B cell (primary cell): ENCODE results near the gene KIF16B. TPM values are rescaled to one million over a fixed set of nuclear protein-coding genes. Genes with fewer than 3 reads are reported as not detected.

Source experiments
- ATAC-seq: fragments of 200-7000 bp; cut with Tn5 transposase; one replicate; pipeline ENCODE4 v1.10.0; 2021; ENCODE audit warnings: low read depth, mild to moderate bottlenecking, moderate number of reproducible peaks, moderate library complexity
- CTCF ChIA-PET: fragments of 350-600 bp; sonication (Branson Sonifier 250); formaldehyde crosslinking; loops from one replicate; lab custom pipeline; 2021; ENCODE audit warnings: antibody characterized with exemption, inconsistent platforms; lab: Charles Lee
- POLR2A ChIA-PET: fragments of 350-600 bp; sonication (Branson Sonifier 250); formaldehyde crosslinking; loops from one replicate; lab custom pipeline; 2021; ENCODE audit warnings: antibody characterized with exemption; lab: Charles Lee
- DNase-seq: peaks from one replicate; pipeline ENCODE4 v3.0.0; 2013
- H2AFZ ChIP-seq: 2 replicates; pipeline ENCODE4 v1.6.1; 2012; ENCODE audit warnings: mild to moderate bottlenecking, low read depth, low read length; ENCODE audit not compliant: insufficient read depth, poor library complexity, severe bottlenecking
- H3K27ac ChIP-seq, 2 donors: 1 replicate in 1 of 2; 2 replicates in 1 of 2; pipeline ENCODE4 v1.5.1; 2012 to 2013; ENCODE audit warnings: low read length in 2 of 2, mild to moderate bottlenecking in 2 of 2, moderate library complexity in 1 of 2
- H3K27me3 ChIP-seq, 4 experiments: fragments of 200-600 bp in 1 of 4; sonication (generic) in 1 of 4; replicated peaks in 1 of 4; 1 replicate in 2 of 4; 2 replicates in 2 of 4; pipeline versions ENCODE4 v1.6.1 to v1.7.0; 2013 to 2016; ENCODE audit warnings: low read length in 3 of 4, mild to moderate bottlenecking in 2 of 4, mixed read lengths in 1 of 4, moderate library complexity in 1 of 4; ENCODE audit not compliant: insufficient read depth in 4 of 4, control insufficient read depth in 3 of 4; ENCODE audit errors: control extremely low read depth in 1 of 4
- H3K36me3 ChIP-seq, 2 experiments: replicated peaks in 1 of 2; 1 replicate in 1 of 2; 2 replicates in 1 of 2; pipeline versions ENCODE4 v1.6.1 to v1.7.1; 2013; ENCODE audit warnings: low read length in 1 of 2; ENCODE audit not compliant: insufficient read depth in 2 of 2, control insufficient read depth in 1 of 2; ENCODE audit errors: control extremely low read depth in 1 of 2, extremely low read depth in 1 of 2
- H3K4me1 ChIP-seq, 2 donors: fragments of 200-600 bp in 1 of 2; sonication (generic) in 1 of 2; 1 replicate in 1 of 2; 2 replicates in 1 of 2; pipeline versions ENCODE4 v1.5.1 to v1.6.1; 2013 to 2017; ENCODE audit warnings: low read length in 2 of 2; ENCODE audit not compliant: control insufficient read depth in 2 of 2, insufficient read depth in 2 of 2
- H3K4me2 ChIP-seq: replicated peaks from 2 replicates; pipeline ENCODE3; 2012; ENCODE audit warnings: mild to moderate bottlenecking, low read depth, low read length; ENCODE audit not compliant: poor library complexity, severe bottlenecking
- H3K4me3 ChIP-seq, 5 experiments: fragments of 200-600 bp in 1 of 5; sonication (generic) in 1 of 5; 1 replicate in 3 of 5; 2 replicates in 2 of 5; pipeline versions ENCODE4 v1.5.1 to v1.7.0; 2011 to 2016; ENCODE audit warnings: low read length in 4 of 5, mild to moderate bottlenecking in 4 of 5, low read depth in 2 of 5, control low read depth in 1 of 5, moderate library complexity in 1 of 5; ENCODE audit not compliant: insufficient read depth in 1 of 5; ENCODE audit errors: control extremely low read depth in 1 of 5, extremely low read depth in 1 of 5
- H3K79me2 ChIP-seq: fragments of 200-600 bp; sonication (generic); one replicate; pipeline ENCODE4 v1.6.0; 2016; ENCODE audit warnings: low read length; ENCODE audit not compliant: control insufficient read depth, insufficient read depth
- H3K9ac ChIP-seq: fragments of 200-600 bp; sonication (generic); 2 replicates; pipeline ENCODE4 v1.6.1; 2017; ENCODE audit warnings: mild to moderate bottlenecking, low read length, moderate library complexity
- H3K9me3 ChIP-seq, 3 donors: one replicate each; pipeline versions ENCODE4 v1.6.1 to v1.7.1; 2013; ENCODE audit warnings: low read length in 2 of 3; ENCODE audit not compliant: control insufficient read depth in 2 of 3, insufficient read depth in 1 of 3; ENCODE audit errors: control extremely low read depth in 1 of 3
- H4K20me1 ChIP-seq: 2 replicates; pipeline ENCODE4 v1.6.0; 2012; ENCODE audit warnings: mild to moderate bottlenecking, low read length; ENCODE audit not compliant: insufficient read depth, control insufficient read depth, poor library complexity, severe bottlenecking
- H3K27ac Mint-ChIP-seq: one replicate; pipeline ENCODE4 v1.8.0; 2021; ENCODE audit warnings: mixed read lengths
- H3K27me3 Mint-ChIP-seq: one replicate; pipeline ENCODE4 v1.8.0; 2021; ENCODE audit warnings: mixed read lengths
- H3K4me1 Mint-ChIP-seq: one replicate; pipeline ENCODE4 v1.8.0; 2021; ENCODE audit warnings: mixed read lengths
- H3K4me3 Mint-ChIP-seq: one replicate; pipeline ENCODE4 v1.8.0; 2021; ENCODE audit warnings: mixed read lengths
- H3K9me3 Mint-ChIP-seq: one replicate; pipeline ENCODE4 v1.8.0; 2022; ENCODE audit warnings: mixed read lengths; ENCODE audit not compliant: insufficient read depth
- EZH2 ChIP-seq: IDR thresholded peaks from 2 replicates; pipeline ENCODE4 v1.6.1; 2012; ENCODE audit warnings: borderline replicate concordance, low read depth, mild to moderate bottlenecking, moderate library complexity, low read length; ENCODE audit not compliant: insufficient read depth, poor library complexity, severe bottlenecking
- WGBS: methylation state at CpG from one replicate; pipeline ENCODE4 v1.1.5; 2013; ENCODE audit warnings: missing lambda C conversion rate; ENCODE audit not compliant: insufficient coverage; 5-methylcytosine and 5-hydroxymethylcytosine counted together
- intact Hi-C: fragments of 100-400 bp; cut with micrococcal nuclease; formaldehyde crosslinking; loops from one replicate; pipeline ENCODE4 v1.10.0; 2022
- polyA plus RNA-seq: library from polyadenylated mRNA; depleted of rRNA; stranded (reverse); fragments of >200 nt; gene quantifications from 2 replicates; pipeline ENCODE4 v1.2.3, GENCODE V29; 2012
- total RNA-seq, 2 donors: library from RNA; stranded (reverse); fragments of 120-200 nt in 1 of 2; gene quantifications; 1 replicate in 1 of 2; 2 replicates in 1 of 2; pipeline versions ENCODE4 v1.2.3 to v1.2.4, GENCODE V29; 2013 to 2022
- TF ChIP-seq, protein P1 (sequence below): fragments of 200-600 bp; IDR thresholded peaks from one replicate; pipeline ENCODE4 v1.8.0; 2022; ENCODE audit warnings: antibody characterized with exemption, mild to moderate bottlenecking

The KIF16B gene
- total and polyA plus RNA-seq, 2 donors (not counting 1 experiment from before 2014, with no cell fraction given): 4.5 to 13.0 TPM

DNA sequence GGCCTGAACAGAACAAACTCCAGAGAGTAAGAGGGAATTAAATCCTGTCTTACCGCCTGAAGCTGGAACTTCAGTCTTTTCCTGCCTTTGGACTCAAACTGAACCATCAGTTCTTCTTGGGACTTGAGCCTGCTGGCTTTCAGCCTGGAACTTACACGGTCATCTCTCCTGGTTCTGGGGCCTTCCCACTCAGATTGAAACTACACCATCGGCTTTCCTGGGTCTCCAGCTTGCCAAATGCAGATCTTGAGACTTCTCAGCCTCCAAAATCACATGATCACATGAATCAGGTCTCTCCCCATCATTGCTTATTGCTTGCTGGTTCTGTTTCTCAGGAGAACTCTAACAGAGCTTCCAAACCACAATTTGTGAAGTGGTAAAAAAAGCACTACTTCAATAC, 276.3 kb downstream of the KIF16B start:
- 90% methylated on average over 3 of the region's 3 CpGs for WGBS
- TF ChIP-seq, protein P1, sequence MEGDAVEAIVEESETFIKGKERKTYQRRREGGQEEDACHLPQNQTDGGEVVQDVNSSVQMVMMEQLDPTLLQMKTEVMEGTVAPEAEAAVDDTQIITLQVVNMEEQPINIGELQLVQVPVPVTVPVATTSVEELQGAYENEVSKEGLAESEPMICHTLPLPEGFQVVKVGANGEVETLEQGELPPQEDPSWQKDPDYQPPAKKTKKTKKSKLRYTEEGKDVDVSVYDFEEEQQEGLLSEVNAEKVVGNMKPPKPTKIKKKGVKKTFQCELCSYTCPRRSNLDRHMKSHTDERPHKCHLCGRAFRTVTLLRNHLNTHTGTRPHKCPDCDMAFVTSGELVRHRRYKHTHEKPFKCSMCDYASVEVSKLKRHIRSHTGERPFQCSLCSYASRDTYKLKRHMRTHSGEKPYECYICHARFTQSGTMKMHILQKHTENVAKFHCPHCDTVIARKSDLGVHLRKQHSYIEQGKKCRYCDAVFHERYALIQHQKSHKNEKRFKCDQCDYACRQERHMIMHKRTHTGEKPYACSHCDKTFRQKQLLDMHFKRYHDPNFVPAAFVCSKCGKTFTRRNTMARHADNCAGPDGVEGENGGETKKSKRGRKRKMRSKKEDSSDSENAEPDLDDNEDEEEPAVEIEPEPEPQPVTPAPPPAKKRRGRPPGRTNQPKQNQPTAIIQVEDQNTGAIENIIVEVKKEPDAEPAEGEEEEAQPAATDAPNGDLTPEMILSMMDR: no peak
- no peak for TF ChIP-seq EZH2
- Histone ChIP-seq H2AFZ (no peak overlapping the region), H3K79me2 (no peaks in the 10 kb centered on the region), H3K9ac (no peak overlapping the region), H3K4me1 (no peaks in the 10 kb centered on the region), H3K27me3 (no peaks in the 10 kb centered on the region), H3K27ac (no peak overlapping the region), H3K4me2 (no peak overlapping the region), H3K9me3 (peaks cover under 1 to 4% (median under 1%) of the 10 kb centered on the region in 3 donors), H3K36me3 (no peaks in the 10 kb centered on the region), H4K20me1 (no peaks in the 10 kb centered on the region), H3K4me3 (no peak overlapping the region)
- intact Hi-C loops: no loop called here
- Mint-ChIP-seq H3K4me1 (no peaks in the 10 kb centered on the region), H3K4me3 (no peak overlapping the region), H3K27ac (no peak overlapping the region), H3K9me3 (peaks cover 2% of the 10 kb centered on the region), H3K27me3 (no peaks in the 10 kb centered on the region)
- CTCF ChIA-PET: no interaction called here
- POLR2A ChIA-PET: no interaction called here
- no peak for DNase-seq
- no peak for ATAC-seq

GRCh38 chr20:16295534-16295933, 277.7 kb downstream of the KIF16B start:
- no peaks in the 10 kb centered on the region for H3K4me1 ChIP-seq
- no peak for ATAC-seq
- H3K79me2 ChIP-seq: no peaks in the 10 kb centered on the region
- ChIA-PET CTCF (interaction anchor here (0.8 to 1.3 kb wide), 2 partner anchors 20 to 180 kb away, joined by 3 read pairs; no protein-coding TSS in a partner anchor), POLR2A (no interaction called here)
- intact Hi-C loops: no loop called here
- H3K4me2 ChIP-seq: no peak overlapping the region
- Mint-ChIP-seq H3K4me1 (no peaks in the 10 kb centered on the region), H3K4me3 (no peak overlapping the region), H3K27me3 (no peaks in the 10 kb centered on the region), H3K9me3 (no peaks in the 10 kb centered on the region), H3K27ac (no peak overlapping the region)
- H3K4me3 ChIP-seq: no peak overlapping the region
- WGBS: 100% methylated on average over 2 of the region's 5 CpGs
- no peak for TF ChIP-seq EZH2
- TF ChIP-seq, protein P1: no peak
- no peak overlapping the region for H3K9ac ChIP-seq
- H3K27ac ChIP-seq: no peak overlapping the region
- H3K9me3 ChIP-seq: no peaks in the 10 kb centered on the region
- H4K20me1 ChIP-seq: no peaks in the 10 kb centered on the region
- no peak overlapping the region for H2AFZ ChIP-seq
- no peak for DNase-seq
- H3K36me3 ChIP-seq: no peaks in the 10 kb centered on the region
- H3K27me3 ChIP-seq: no peaks in the 10 kb centered on the region
